Trophoblast cell (in vitro differentiated cells and primary cell): ENCODE results near the gene RAD51B.
"Not testable (repeated sequence)": the region's sequence is repeated elsewhere in the genome, so short reads cannot be mapped to it uniquely, and the experiment has no call there.

ENCODE experiments used
- DNase-seq, 2 donors: peaks; one replicate each; pipeline ENCODE4 v3.0.0-alpha.2; 2016
- H2AFZ ChIP-seq: 2 replicates; pipeline ENCODE4 v1.6.1; 2013; ENCODE audit warnings: low read length, moderate library complexity, mild to moderate bottlenecking; ENCODE audit not compliant: insufficient read depth, poor library complexity
- H2AK5ac ChIP-seq: 2 replicates; pipeline ENCODE4 v1.6.1; 2013; ENCODE audit warnings: mild to moderate bottlenecking, low read length
- H2BK120ac ChIP-seq: 2 replicates; pipeline ENCODE4 v1.6.1; 2013; ENCODE audit warnings: low read length, mild to moderate bottlenecking, moderate library complexity; ENCODE audit not compliant: insufficient read depth, poor library complexity
- H2BK12ac ChIP-seq: 2 replicates; pipeline ENCODE4 v1.6.1; 2013; ENCODE audit warnings: mild to moderate bottlenecking, low read length, moderate library complexity
- H2BK5ac ChIP-seq: 2 replicates; pipeline ENCODE4 v1.6.1; 2013; ENCODE audit warnings: low read length, low read depth, moderate library complexity, mild to moderate bottlenecking; ENCODE audit not compliant: poor library complexity
- H3K14ac ChIP-seq: 2 replicates; pipeline ENCODE4 v1.6.1; 2013; ENCODE audit warnings: mild to moderate bottlenecking, low read length
- H3K18ac ChIP-seq: 2 replicates; pipeline ENCODE4 v1.6.1; 2013; ENCODE audit warnings: mild to moderate bottlenecking, low read length
- H3K23ac ChIP-seq: 2 replicates; pipeline ENCODE4 v1.6.1; 2013; ENCODE audit warnings: low read length
- H3K27ac ChIP-seq: 2 replicates; pipeline ENCODE4 v1.5.1; 2013; ENCODE audit warnings: low read depth, mild to moderate bottlenecking, inconsistent platforms, low read length, moderate library complexity
- H3K27me3 ChIP-seq: 2 replicates; pipeline ENCODE4 v1.6.1; 2013; ENCODE audit warnings: inconsistent platforms, mild to moderate bottlenecking, low read length, moderate library complexity; ENCODE audit not compliant: insufficient read depth
- H3K36me3 ChIP-seq, 2 experiments: 1 replicate in 1 of 2; 2 replicates in 1 of 2; pipeline ENCODE4 v1.6.1; 2013; ENCODE audit warnings: low read length in 2 of 2, mild to moderate bottlenecking in 2 of 2, moderate library complexity in 1 of 2; ENCODE audit not compliant: insufficient read depth in 2 of 2, control insufficient read depth in 1 of 2
- H3K4ac ChIP-seq: 2 replicates; pipeline ENCODE4 v1.6.1; 2013; ENCODE audit warnings: low read depth, mild to moderate bottlenecking, low read length, moderate library complexity
- H3K4me1 ChIP-seq, 2 experiments: 1 replicate in 1 of 2; 2 replicates in 1 of 2; pipeline ENCODE4 v1.6.1; 2013; ENCODE audit warnings: low read length in 2 of 2, mild to moderate bottlenecking in 2 of 2, moderate library complexity in 1 of 2; ENCODE audit not compliant: insufficient read depth in 2 of 2, control insufficient read depth in 1 of 2
- H3K4me2 ChIP-seq: 2 replicates; pipeline ENCODE4 v1.6.1; 2013; ENCODE audit warnings: inconsistent platforms, mild to moderate bottlenecking, low read length, moderate library complexity
- H3K4me3 ChIP-seq: 2 replicates; pipeline ENCODE4 v1.5.1; 2013; ENCODE audit warnings: mild to moderate bottlenecking, low read depth, low read length, inconsistent platforms
- H3K79me1 ChIP-seq: one replicate; pipeline ENCODE4 v1.6.1; 2013; ENCODE audit warnings: low read length
- H3K79me2 ChIP-seq: 2 replicates; pipeline ENCODE4 v1.6.1; 2013; ENCODE audit warnings: low read length, mild to moderate bottlenecking; ENCODE audit not compliant: control insufficient read depth, insufficient read depth, poor library complexity
- H3K9ac ChIP-seq: 2 replicates; pipeline ENCODE4 v1.6.1; 2013; ENCODE audit warnings: mild to moderate bottlenecking, low read length
- H3K9me3 ChIP-seq: 2 replicates; pipeline ENCODE4 v1.6.1; 2013; ENCODE audit warnings: low read depth, mild to moderate bottlenecking, control low read depth, inconsistent platforms, low read length; ENCODE audit not compliant: insufficient read depth
- H4K12ac ChIP-seq: 2 replicates; pipeline ENCODE4 v1.6.1; 2013; ENCODE audit warnings: low read depth, mild to moderate bottlenecking, low read length, moderate library complexity
- H4K8ac ChIP-seq: 2 replicates; pipeline ENCODE4 v1.6.1; 2013; ENCODE audit warnings: low read depth, mild to moderate bottlenecking, low read length, moderate library complexity
- H4K91ac ChIP-seq: one replicate; pipeline ENCODE4 v1.6.1; 2013; ENCODE audit warnings: low read depth, mild to moderate bottlenecking, low read length, moderate library complexity
- WGBS: extraction: QIAGEN DNeasy Blood & Tissue Kit; methylation state at CpG from one replicate; pipeline ENCODE4 v1.1.7; 2013; ENCODE audit warnings: missing lambda C conversion rate; ENCODE audit not compliant: insufficient read length, insufficient coverage; ENCODE audit errors: extremely low coverage; 5-methylcytosine and 5-hydroxymethylcytosine counted together

Gene RAD51B

GRCh38 chr14:68031011-68031410 is 211.4 kb downstream of the RAD51B start:
- H3K79me2 ChIP-seq, H3K9me3 ChIP-seq, H2BK5ac ChIP-seq, H3K79me1 ChIP-seq, H3K4ac ChIP-seq, H3K4me3 ChIP-seq, H3K14ac ChIP-seq, H4K91ac ChIP-seq, DNase-seq, H4K8ac ChIP-seq, H3K27ac ChIP-seq, H3K18ac ChIP-seq, H3K4me2 ChIP-seq, H3K23ac ChIP-seq, H3K36me3 ChIP-seq, H2BK12ac ChIP-seq, H3K4me1 ChIP-seq, H4K12ac ChIP-seq, H3K9ac ChIP-seq, H2AFZ ChIP-seq, H3K27me3 ChIP-seq, H2AK5ac ChIP-seq, H2BK120ac ChIP-seq: not testable (repeated sequence)
- no CpG with 5 or more reads among the region's 1 CpG for WGBS

DNA sequence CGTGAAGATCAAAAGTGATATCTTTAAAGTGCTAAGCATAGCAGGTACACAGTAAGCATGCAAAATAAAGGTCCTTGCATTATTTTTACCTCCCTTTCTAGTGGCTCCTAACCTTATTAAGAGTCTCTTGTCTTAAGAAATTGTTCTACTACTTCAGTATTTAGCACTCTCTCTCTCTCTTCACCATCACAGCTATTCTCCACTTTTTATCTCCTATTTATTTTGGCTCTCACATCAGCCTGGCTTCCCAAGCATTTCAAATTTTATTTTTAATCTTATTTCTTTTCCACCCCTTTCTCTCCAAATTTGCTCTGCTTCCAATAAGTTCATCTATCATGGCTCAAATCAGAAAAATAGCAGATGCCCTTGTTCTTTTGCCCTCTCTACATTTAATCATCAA is 212.6 kb downstream of the RAD51B start:
- WGBS: no CpG with 5 or more reads among the region's 1 CpG
- Histone ChIP-seq H3K79me2 (no peaks in the 10 kb centered on the region), H2BK5ac (no peak overlapping the region), H2BK12ac (no peak overlapping the region), H3K9me3 (peaks cover 3% of the 10 kb centered on the region), H3K36me3 (no peaks in the 10 kb centered on the region), H2AFZ (no peak overlapping the region), H3K79me1 (no peaks in the 10 kb centered on the region), H3K4ac (no peak overlapping the region), H3K18ac (no peak overlapping the region), H3K14ac (no peak overlapping the region), H3K4me2 (no peak overlapping the region), H4K12ac (no peak overlapping the region), H4K8ac (no peak overlapping the region), H3K9ac (no peak overlapping the region), H3K4me1 (no peaks in the 10 kb centered on the region), H4K91ac (no peak overlapping the region), H3K23ac (no peak overlapping the region), H3K27ac (no peak overlapping the region), H3K27me3 (no peaks in the 10 kb centered on the region), H2AK5ac (no peak overlapping the region), H2BK120ac (no peak overlapping the region), H3K4me3 (no peak overlapping the region)
- no peak for DNase-seq

DNA sequence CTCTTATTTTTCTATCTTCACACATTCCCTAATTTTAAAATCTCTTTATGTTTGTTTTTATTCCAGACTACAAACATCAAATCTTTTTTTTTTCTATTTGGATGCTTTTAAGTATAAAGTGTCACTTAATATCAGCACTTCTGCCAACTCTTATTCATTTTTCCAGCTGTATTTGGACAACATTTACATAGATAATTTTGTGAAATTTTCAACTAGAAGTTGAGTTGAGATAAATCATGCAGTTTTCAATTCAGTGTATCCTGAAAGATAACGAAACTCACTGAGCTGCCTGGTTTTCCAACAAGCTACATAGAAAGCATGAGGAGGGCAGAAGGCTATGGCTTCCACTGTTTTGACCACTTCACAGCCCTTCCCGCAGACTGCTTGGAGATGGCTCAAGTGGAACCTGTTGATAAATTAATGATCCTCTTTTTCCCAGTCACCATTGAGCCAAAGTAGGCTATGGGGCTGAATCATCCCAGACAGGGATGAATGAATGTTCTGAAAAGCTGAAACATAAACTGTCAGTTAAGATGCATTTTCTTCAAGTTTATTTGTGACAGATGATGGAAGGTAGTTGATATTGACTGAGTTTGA is 213.9 kb downstream of the RAD51B start:
- Histone ChIP-seq H2BK120ac (no peak overlapping the region), H3K36me3 (no peaks in the 10 kb centered on the region), H3K79me2 (no peaks in the 10 kb centered on the region), H3K79me1 (no peaks in the 10 kb centered on the region), H3K14ac (no peak overlapping the region), H3K9me3 (peaks cover 3% of the 10 kb centered on the region), H2AFZ (no peak overlapping the region), H4K12ac (no peak overlapping the region), H4K91ac (no peak overlapping the region), H3K23ac (no peak overlapping the region), H3K18ac (no peak overlapping the region), H3K4ac (no peak overlapping the region), H2AK5ac (no peak overlapping the region), H3K4me2 (no peak overlapping the region), H3K27ac (no peak overlapping the region), H3K27me3 (no peaks in the 10 kb centered on the region), H4K8ac (no peak overlapping the region), H3K4me1 (no peaks in the 10 kb centered on the region), H3K9ac (no peak overlapping the region), H3K4me3 (no peak overlapping the region), H2BK12ac (no peak overlapping the region), H2BK5ac (no peak overlapping the region)
- no peak for DNase-seq
- no CpG with 5 or more reads among the region's 2 CpGs for WGBS

DNA sequence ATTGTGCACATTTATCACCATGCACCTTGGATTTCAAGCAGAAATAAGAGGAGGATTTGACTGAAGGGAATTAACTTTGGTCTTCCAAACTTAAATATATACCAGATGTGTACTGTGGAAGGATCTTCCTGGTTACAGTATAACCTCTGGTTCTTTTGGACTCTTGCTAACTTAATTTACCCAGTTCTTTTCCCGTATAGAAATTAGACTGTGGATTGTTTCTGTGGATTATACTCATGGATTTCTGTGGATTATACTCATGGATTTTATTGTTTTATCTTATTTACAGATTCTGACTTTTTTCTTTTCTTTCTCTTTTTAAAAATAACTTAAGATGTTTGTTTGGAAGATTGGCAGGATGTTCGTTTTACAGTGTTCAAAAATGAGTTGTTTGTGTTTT is 215.3 kb downstream of the RAD51B start:
- Histone ChIP-seq H2BK12ac (no peak overlapping the region), H3K36me3 (no peaks in the 10 kb centered on the region), H3K4me3 (no peak overlapping the region), H2AFZ (no peak overlapping the region), H2BK5ac (no peak overlapping the region), H3K18ac (no peak overlapping the region), H3K14ac (no peak overlapping the region), H3K79me2 (no peaks in the 10 kb centered on the region), H3K79me1 (no peaks in the 10 kb centered on the region), H4K91ac (no peak overlapping the region), H3K9ac (no peak overlapping the region), H3K4me2 (no peak overlapping the region), H4K8ac (no peak overlapping the region), H2AK5ac (no peak overlapping the region), H3K27ac (no peak overlapping the region), H3K4me1 (no peaks in the 10 kb centered on the region), H4K12ac (no peak overlapping the region), H2BK120ac (no peak overlapping the region), H3K4ac (no peak overlapping the region), H3K9me3 (no peaks in the 10 kb centered on the region), H3K23ac (no peak overlapping the region), H3K27me3 (no peaks in the 10 kb centered on the region)
- WGBS: no CpG with 5 or more reads among the region's 2 CpGs
- no peak for DNase-seq
